CD4-positive, alpha-beta T cell treated with Interleukin-6 for 4 hours (primary cell): ENCODE data around the gene DGKQ.

Experiments
- DNase-seq: peaks from one replicate; pipeline ENCODE4 v3.0.0-alpha.2; 2020; ENCODE audit warnings: mixed read lengths

Gene DGKQ

DNA sequence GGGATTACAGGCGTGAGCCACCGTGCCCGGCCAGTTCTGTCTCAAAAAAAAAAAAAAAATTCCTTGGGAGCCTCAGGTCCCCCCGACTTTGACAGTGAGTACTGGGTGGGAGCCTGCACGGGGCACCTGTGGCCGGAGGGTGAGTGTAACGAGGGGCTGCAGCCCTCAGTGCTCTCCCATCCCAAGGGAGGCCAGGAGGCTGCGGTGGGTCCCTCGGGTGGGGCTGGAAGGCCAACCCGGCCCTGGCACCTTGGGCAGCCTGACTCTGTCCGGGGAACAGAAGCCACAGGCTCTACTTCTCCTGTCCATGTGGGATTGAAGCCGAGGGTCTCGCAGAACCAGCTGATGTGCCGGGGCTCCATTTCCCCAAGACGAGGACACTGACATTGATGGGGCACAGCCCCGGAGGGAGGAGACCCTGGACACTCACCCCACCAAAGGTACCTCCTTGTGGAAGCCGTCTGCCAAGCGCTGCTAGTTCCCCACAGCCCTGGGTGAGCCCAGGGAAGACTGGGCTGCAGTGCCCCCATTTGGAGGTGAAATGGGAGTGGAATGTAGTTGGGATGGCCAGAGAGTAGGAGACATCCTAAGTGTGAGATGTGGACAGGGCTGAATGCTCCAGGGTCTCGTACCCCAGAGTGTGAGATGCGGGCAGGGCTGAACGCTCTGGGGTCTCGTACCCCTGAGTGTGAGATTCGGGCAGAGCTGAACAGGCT, 22.1 kb upstream of the DGKQ start:
- peak; percentile 1 for DNase-seq

DNA sequence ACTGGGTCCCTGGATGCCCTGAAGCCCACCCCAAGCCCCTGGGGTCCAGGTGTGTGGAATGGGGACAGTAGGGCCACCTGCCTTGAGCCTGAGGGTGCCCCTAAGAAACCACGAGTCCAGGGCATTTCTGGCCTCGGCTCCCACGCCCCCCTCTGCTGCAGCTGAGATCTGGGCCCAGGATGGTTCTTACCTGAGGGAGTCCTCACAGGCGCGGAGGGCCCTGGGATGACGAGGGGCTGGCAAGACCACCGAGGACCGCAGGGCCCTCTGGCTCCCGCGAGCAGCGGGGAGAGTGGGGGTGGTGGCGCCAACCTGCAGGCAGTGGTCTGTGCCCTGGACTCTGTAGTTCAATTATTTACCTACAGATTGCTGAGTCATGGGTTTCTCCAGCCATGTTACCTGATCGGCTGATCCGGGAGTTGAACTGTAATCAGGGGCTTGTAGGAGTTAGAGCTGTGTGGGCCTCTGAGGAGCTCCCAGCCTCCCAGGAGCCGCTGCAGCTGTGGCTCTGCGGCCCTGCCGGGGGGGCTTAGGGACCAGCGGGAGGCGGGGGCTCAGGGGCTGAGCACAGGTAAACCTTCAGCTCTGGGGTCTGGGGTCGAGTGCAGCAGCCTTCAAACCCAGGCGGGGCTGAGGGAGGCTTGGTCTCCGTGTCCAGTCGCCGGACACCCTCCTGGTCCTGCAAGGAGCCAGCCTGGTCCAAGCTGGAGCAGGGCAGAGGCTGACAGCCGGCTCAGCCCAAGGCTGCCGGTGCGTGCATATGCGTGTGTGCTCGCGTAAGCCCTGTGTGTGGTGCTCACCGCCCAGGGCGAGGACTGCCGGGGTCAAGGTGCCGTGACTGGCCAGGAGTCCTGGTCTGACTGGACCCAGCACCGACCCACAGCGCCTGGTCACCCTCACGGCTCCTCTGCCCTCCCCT, 20.0 kb upstream of the DGKQ start, which contains the start of gene SLC26A1:
Gene SLC26A1, minus strand, starts transcription at position 294 of the 919 bp plus-strand sequence. CDS start 1,701 bp downstream, outside the sequence.
- DNase-seq: no peak

DNA sequence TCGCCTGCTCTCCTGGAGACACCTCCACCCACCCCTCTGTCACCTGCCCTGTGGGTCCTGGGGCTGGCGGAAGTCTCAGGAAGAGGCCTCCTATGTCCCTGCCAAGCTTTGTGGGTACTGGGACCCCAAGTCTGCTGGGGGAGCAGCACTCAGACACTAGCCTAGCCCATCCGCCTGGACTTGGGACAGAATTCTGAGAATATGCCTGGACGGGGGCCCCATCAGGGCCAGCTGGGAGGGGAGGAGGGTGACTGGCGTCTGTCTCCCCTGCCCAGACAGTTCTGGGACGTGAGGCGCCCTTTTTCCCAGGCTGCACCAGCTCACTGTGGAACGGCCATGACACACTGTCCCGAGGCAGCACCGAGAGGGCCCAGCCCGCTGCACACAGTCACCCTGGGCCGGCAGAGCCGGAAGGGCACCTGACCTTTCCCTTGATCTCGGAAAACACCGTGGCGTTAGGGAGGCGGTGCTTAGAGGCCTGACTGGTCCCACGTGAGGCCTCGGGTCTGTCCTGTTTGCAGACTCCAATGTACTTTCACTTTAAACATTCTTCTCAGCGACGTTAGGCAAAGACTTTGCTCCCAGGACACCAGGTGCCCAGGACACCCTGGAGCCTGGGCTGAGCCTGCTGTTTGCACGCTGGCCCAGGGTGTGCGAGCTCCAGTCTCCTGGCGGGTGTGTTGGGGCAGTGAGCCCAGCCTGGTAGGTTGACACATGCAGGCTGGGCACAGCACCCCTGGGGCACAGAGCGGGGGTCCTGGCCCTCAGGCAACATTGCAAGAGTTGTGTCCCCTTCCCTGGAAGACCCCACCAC, 19.1 kb upstream of the DGKQ start:
- DNase-seq: no peak

GRCh38 chr4:991451-992296, 18.3 kb upstream of the DGKQ start:
- DNase-seq: no peak

DNA sequence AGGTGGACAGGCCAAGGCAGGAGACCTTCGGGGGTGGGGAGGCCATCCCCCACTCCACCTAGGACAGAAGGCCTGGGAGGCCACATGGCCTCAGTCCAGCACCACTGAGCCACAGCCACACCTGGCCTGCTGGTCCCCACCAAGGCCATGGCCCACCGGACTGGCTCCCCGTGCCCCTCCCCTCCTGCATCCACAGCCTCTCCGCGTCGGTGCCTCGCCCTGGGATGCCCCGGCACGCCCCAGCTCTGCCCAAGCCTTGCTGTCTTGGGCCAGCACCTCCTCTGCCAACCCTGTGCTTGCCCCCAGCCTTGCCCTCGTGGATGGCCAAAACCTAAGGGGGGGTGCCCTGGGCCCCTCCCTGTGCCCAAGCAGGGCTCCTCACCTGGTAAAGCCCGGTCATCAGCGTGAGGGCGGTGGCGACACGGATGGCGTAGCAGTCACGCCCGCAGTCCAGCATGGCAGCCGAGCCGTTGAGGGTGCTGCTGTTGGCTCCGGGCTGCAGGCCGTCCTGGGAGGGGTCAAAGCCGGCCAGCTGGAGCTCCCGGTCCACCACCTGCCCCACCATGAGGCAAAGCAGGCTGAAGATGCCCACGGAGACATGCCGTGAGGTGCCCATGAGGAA, 17.5 kb upstream of the DGKQ start:
- DNase-seq: no peak

GRCh38 chr4:989722-990471, 16.5 kb upstream of the DGKQ start:
- no peak for DNase-seq

DNA sequence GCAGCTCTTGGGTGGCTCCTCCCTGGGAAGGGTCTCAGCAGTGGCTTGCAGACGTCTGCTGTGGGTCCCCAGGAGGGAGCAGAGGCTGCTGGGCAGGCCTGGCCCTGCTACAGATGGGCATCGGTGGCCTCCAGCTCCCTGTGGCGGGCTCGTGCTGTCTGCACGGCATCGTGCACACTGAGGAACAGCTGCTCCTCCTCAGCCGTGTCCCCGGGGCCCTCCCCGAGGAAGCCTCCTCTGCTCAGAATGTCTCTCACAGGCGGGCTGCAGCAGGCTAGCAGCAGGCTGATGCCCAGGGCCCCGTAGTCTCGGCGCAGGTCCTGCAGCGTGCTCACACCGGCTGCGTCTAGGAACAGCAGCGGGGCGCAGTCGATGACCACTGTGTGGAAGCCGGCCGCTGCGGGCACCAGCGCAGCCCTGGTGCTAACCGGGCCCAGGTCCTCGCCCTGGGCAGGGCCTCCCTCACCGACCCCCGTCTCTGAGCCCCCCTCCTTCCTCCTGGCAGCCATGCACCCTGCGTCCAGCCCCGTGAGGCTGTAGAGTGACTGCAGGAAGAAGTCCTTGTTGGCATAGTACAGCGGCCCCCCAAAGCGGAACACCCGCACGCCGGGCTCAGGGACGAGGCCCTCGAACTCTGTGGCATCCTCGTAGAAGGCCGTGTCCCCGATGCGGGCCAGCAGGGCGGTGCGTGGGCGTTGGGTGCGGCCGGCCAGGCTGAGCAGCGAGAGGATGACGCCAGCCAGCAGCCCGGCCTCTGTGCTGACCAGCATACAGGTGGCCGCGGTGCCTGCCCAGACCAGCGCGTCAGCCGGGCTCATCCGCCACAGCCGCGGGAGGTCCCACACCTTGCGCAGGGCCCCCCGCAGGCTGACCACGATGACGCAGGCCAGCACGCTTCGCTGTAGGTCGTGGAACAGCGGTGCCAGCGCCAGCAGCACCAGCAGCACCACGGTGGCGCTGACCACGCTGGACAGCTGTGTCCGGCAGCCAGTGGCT, 15.7 kb upstream of the DGKQ start:
- no peak for DNase-seq

DNA sequence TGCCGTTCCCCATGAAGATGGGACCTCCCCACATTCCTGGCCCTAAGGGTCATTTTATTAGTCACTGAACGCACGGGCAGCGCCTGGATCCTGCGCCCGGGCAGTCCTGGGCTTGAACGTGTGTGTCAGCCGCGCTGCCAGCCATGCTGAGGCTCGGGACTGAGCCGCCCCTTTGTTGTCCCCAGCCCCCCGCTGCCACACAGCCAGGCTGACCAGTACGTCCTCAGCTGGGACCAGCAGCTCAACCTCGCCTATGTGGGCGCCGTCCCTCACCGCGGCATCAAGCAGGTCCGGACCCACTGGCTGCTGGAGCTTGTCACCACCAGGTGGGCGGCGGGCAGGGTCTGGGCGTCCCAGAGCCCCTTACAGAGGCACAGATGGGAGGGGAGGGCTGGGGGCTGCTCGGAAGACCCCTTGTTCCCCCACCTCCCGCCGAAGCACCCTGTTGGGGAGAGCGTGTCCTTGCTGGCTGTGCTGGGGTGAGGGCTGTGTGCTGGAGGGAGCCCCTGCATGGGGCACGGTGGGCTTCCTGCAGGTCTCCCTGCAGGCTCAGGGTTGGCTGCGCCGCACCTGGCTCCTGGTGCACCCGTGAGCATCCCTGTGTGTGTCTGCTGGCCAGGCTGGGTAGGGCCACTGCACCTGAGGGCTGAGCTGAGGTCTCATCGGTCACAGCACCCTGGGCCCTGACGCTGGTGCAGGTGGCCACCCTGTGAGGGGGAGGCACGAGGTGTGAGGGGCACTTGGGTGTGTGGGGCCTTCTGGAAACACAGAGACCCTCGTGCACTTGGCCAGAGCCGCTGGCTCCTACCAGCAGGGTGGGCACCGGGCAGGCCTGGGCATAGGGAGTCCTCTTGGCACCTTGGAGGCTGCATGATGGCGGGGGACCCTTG, 14.5 kb upstream of the DGKQ start:
- no peak for DNase-seq

DNA sequence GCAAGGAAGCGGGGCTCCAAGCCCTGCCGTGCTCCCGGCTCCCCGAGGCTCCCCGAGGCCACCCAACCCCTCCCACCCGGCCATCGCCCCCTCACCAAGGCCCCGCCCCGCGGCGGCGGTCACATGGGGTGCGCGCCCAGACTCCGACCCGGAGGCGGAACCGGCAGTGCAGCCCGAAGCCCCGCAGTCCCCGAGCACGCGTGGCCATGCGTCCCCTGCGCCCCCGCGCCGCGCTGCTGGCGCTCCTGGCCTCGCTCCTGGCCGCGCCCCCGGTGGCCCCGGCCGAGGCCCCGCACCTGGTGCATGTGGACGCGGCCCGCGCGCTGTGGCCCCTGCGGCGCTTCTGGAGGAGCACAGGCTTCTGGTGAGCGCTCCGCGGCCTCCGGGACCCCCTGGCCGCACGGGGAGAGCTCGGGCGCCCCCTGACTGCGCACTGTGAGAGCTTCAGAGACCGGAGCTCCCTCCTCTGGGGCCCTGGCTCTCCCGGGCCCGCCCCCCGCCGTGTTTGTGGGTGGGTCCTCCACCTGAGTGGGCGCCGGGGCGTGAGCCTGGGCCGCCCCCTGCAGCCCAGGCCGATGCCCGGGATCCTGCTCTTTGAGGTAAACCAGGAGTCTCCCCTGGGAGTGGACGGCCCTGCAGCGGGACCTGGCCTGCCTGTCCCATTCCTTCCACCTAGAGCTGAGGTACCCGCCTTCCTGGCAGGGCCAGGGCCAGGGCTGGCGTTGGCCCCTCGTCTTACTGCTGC, 13.7 kb upstream of the DGKQ start, which contains the start of gene IDUA:
Gene IDUA, plus strand, starts transcription at position 166 of the 745 bp plus-strand sequence. Its CDS starts 41 bp downstream, at position 207.
- DNase-seq: peak; percentile 94

DNA sequence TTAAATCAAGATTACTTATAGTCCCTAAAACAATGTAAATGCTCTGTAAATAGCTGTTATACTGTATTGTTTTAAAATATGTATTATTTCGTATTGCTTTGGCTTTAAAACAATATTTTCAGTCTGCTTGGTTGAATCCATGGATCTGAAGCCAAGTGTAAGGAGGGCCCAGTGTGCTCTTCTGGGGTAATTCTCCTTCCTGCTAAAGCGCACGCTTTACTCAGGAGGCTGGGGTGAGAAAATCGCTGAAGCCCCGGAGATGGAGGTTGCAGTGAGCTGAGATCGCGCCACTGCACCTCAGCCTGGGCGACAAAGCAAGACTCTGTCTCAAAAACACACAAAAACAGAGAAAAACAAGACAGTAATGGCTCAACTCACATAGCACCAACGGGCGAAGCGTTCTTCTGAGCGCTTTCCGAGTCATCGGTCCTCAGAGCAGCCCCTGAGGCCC, 13.1 kb upstream of the DGKQ start:
- no peak for DNase-seq

- peak; percentile 86 for DNase-seq
Measured at GRCh38 chr4:985123-985830, 11.9 kb upstream of the DGKQ start.

DNA sequence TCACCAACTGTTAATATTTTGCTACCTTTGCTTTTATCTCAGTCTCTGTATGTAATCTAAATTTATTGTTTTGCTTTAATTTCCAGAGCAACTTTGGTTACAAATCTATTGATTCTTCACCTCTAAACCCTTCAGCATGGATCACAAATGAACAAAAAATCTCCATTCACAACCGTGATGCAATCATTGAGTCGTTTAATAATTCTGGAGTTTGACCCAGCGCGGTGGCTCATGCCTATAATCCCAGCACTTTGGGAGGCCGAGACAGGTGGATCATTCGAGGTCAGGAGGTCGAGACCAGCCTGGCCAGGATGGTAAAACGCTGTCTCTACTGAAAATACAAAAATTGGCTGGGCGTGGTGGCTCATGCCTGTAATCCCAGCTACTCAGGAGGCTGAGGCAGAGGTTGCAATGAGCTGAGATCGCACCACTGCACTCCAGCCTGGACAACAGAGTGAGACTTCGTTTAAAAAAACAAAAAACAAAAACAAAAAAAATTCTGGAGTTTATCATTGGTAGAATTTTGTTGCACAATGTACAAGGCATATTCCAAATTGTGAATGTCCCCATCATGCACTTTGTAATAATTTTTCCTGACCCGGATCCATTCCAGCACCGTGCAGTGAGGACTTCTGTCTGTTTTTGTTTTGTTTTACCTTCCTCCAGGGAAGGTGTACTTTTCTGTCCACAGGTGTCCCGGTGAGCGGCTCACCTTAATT, 11.1 kb upstream of the DGKQ start:
- DNase-seq: no peak

GRCh38 chr4:982814-983213, 9.4 kb upstream of the DGKQ start:
- no peak for DNase-seq

DNA sequence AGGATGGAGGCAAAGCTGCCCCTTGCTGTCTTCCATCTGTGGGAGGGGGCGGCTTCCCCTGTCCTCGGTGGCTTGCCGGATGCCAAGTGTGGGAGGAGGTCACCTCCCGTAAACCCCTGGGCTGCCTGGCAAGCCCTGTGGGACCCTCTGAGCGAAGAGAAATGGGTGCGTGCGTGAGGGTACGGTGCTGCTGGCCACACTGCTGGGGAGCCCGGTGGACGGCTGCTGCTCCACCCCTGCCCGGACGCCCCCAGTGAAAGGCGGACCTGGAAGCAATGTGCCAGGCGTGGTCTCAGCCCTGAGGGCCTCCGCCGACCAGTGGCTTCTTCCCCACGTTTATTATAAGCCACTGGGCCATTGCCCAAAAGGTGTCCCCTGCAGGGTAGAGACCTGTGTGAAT, 8.9 kb upstream of the DGKQ start:
- no peak for DNase-seq

- no peak for DNase-seq
Measured at GRCh38 chr4:978957-979701, 5.8 kb upstream of the DGKQ start.
